Measurements from ENCODE around the gene ZNF236.

The ZNF236 gene

GRCh38 chr18:76821875-76822505, 367 bp upstream of the ZNF236 start:
- TF ChIP-seq YY1 (IDR thresholded peaks at IDR 0.05; ENCODE audit: insufficient read depth, insufficient read length), result no peak
- no peak for TF ChIP-seq SUZ12 (IDR thresholded peaks at IDR 0.05; ENCODE audit: extremely low read depth, insufficient read depth, insufficient read length)
- TF ChIP-seq ZNF274 (IDR thresholded peaks at IDR 0.05; ENCODE audit: low read depth, low read length), result no peak
- DNase-seq (ENCODE audit: low read depth, low spot score), result no peak
- no peaks in the 10 kb centered on the region for H3K36me3 ChIP-seq (ENCODE audit: insufficient read depth, insufficient read length, low read length)

DNA sequence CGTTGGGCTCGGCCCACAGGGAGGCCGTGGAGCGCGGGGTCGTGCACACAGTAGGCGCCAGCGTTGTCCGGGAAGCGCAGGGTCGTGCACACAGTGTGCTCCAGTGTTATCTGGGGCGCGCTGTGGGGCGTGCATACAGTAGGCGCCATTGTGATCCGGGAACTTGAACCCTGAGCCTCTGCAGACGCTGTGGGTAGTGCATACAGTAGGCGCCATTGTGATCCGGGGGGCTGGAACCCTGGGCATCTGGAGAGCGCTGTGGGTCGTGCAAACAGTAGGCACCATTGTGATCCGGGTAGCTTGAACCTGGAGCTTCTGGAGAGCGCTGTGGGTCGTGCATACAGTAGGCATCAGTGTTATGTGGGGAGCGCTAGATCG, 793 bp downstream of the ZNF236 start:
- no peak for TF ChIP-seq SUZ12 (IDR thresholded peaks at IDR 0.05; ENCODE audit: extremely low read depth, insufficient read depth, insufficient read length)
- no peak for TF ChIP-seq ZNF274 (IDR thresholded peaks at IDR 0.05; ENCODE audit: low read depth, low read length)
- no peak for TF ChIP-seq YY1 (IDR thresholded peaks at IDR 0.05; ENCODE audit: insufficient read depth, insufficient read length)
- Histone ChIP-seq H3K4me3 (ENCODE audit: insufficient read length, low read depth) (peak overlapping the region; percentile 80), H3K9ac (ENCODE audit: insufficient read length, low read depth) (peak overlapping the region; percentile 91), H3K36me3 (ENCODE audit: insufficient read depth, insufficient read length, low read length) (no peaks in the 10 kb centered on the region), H3K27me3 (ENCODE audit: insufficient read depth, insufficient read length) (no peaks in the 10 kb centered on the region), H3K9me3 (ENCODE audit: insufficient read depth, low read length) (no peaks in the 10 kb centered on the region), H3K4me1 (ENCODE audit: insufficient read depth, insufficient read length) (no peaks in the 10 kb centered on the region)
- DNase-seq (ENCODE audit: low read depth, low spot score), result no peak

More at GRCh38 chr18:76821875-76822505, 367 bp upstream of the ZNF236 start:
- peak overlapping the region; percentile 73 for H3K4me3 ChIP-seq (ENCODE audit: insufficient read length, low read depth)
- no peaks in the 10 kb centered on the region for H3K27me3 ChIP-seq (ENCODE audit: insufficient read depth, insufficient read length)
- peak overlapping the region; percentile 95 for H3K9ac ChIP-seq (ENCODE audit: insufficient read length, low read depth)
- H3K9me3 ChIP-seq (ENCODE audit: insufficient read depth, low read length), result no peaks in the 10 kb centered on the region
- no peaks in the 10 kb centered on the region for H3K4me1 ChIP-seq (ENCODE audit: insufficient read depth, insufficient read length)

- DNase-seq (ENCODE audit: low read depth, low spot score), result no peak
- H3K4me1 ChIP-seq (ENCODE audit: insufficient read depth, insufficient read length), result no peaks in the 10 kb centered on the region
- H3K9me3 ChIP-seq (ENCODE audit: insufficient read depth, low read length), result no peaks in the 10 kb centered on the region
- H3K4me3 ChIP-seq (ENCODE audit: insufficient read length, low read depth), result peak overlapping the region; percentile 80
- H3K27me3 ChIP-seq (ENCODE audit: insufficient read depth, insufficient read length), result no peaks in the 10 kb centered on the region
- no peaks in the 10 kb centered on the region for H3K36me3 ChIP-seq (ENCODE audit: insufficient read depth, insufficient read length, low read length)
- no peak for TF ChIP-seq YY1 (IDR thresholded peaks at IDR 0.05; ENCODE audit: insufficient read depth, insufficient read length)
- TF ChIP-seq SUZ12 (IDR thresholded peaks at IDR 0.05; ENCODE audit: extremely low read depth, insufficient read depth, insufficient read length), result no peak
- no peak for TF ChIP-seq ZNF274 (IDR thresholded peaks at IDR 0.05; ENCODE audit: low read depth, low read length)
- H3K9ac ChIP-seq (ENCODE audit: insufficient read length, low read depth), result peak overlapping the region; percentile 91
Measured at GRCh38 chr18:76823587-76824011, 1.2 kb downstream of the ZNF236 start.

GRCh38 chr18:76824145-76824676, 1.9 kb downstream of the ZNF236 start:
- no peaks in the 10 kb centered on the region for H3K36me3 ChIP-seq (ENCODE audit: insufficient read depth, insufficient read length, low read length)
- H3K27me3 ChIP-seq (ENCODE audit: insufficient read depth, insufficient read length), result no peaks in the 10 kb centered on the region
- TF ChIP-seq ZNF274 (IDR thresholded peaks at IDR 0.05; ENCODE audit: low read depth, low read length) (no peak), SUZ12 (IDR thresholded peaks at IDR 0.05; ENCODE audit: extremely low read depth, insufficient read depth, insufficient read length) (no peak), YY1 (IDR thresholded peaks at IDR 0.05; ENCODE audit: insufficient read depth, insufficient read length) (no peak)
- DNase-seq (ENCODE audit: low read depth, low spot score), result no peak
- H3K9me3 ChIP-seq (ENCODE audit: insufficient read depth, low read length), result no peaks in the 10 kb centered on the region
- H3K4me3 ChIP-seq (ENCODE audit: insufficient read length, low read depth), result peak overlapping the region; percentile 80
- no peaks in the 10 kb centered on the region for H3K4me1 ChIP-seq (ENCODE audit: insufficient read depth, insufficient read length)
- peak overlapping the region; percentile 91 for H3K9ac ChIP-seq (ENCODE audit: insufficient read length, low read depth)

- Histone ChIP-seq H3K9me3 (ENCODE audit: insufficient read depth, low read length) (no peaks in the 10 kb centered on the region), H3K27me3 (ENCODE audit: insufficient read depth, insufficient read length) (no peaks in the 10 kb centered on the region), H3K36me3 (ENCODE audit: insufficient read depth, insufficient read length, low read length) (no peaks in the 10 kb centered on the region), H3K4me3 (ENCODE audit: insufficient read length, low read depth) (no peak overlapping the region), H3K9ac (ENCODE audit: insufficient read length, low read depth) (peak overlapping the region; percentile 42), H3K4me1 (ENCODE audit: insufficient read depth, insufficient read length) (no peaks in the 10 kb centered on the region)
- no peak for TF ChIP-seq ZNF274 (IDR thresholded peaks at IDR 0.05; ENCODE audit: low read depth, low read length)
- TF ChIP-seq SUZ12 (IDR thresholded peaks at IDR 0.05; ENCODE audit: extremely low read depth, insufficient read depth, insufficient read length), result no peak
- TF ChIP-seq YY1 (IDR thresholded peaks at IDR 0.05; ENCODE audit: insufficient read depth, insufficient read length), result no peak
- DNase-seq (ENCODE audit: low read depth, low spot score), result no peak
Measured at GRCh38 chr18:76824754-76825153, 2.4 kb downstream of the ZNF236 start.

DNA sequence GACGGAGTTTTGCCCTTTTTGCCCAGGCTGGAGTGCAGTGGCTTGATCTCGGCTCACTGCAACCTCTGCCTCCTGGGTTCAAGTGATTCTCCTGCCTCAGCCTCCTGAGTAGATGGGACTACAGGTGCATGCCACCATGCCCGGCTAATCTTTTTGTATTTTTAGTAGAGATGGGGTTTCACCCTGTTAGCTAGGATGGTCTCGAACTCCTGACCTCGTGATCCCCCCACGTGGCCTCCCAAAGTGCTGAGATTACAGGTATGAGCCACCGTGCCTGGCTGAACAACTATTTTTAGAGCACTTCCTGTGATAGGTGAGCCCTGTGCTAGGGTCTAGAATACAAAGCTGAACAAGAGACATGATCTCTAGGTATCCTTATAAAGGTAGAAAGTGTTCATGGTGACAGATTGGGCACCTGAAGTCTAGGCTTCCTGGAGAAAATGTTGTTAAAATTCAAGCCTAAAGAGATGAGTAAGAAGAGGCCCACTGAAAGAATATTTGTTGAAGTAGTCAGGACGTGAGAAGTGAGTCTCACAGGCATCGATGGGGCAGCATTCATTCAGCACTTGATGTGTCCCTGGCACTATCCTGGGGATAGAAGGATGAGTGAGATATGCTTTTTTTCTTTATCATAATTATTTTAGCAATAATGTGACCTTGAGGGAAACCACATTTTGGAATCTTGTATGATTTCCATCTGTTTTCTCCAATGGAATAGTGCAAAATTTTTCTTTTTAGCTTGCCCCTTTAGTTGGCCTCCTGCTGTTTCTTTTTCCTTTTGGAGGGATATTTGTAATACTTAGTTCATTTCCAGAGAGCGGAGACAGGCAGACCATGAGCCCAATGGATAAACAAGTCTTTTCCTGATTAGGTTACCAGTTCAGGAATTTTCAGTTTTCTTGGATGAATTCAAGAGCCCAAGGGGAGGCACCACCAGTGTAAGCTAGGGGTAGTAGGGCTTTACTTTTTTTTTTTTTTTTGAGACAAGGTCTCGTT, 5.1 kb downstream of the ZNF236 start:
- no peaks in the 10 kb centered on the region for H3K27me3 ChIP-seq (ENCODE audit: insufficient read depth, insufficient read length)
- TF ChIP-seq SUZ12 (IDR thresholded peaks at IDR 0.05; ENCODE audit: extremely low read depth, insufficient read depth, insufficient read length), result no peak
- no peak for TF ChIP-seq ZNF274 (IDR thresholded peaks at IDR 0.05; ENCODE audit: low read depth, low read length)
- H3K4me1 ChIP-seq (ENCODE audit: insufficient read depth, insufficient read length), result no peaks in the 10 kb centered on the region
- no peaks in the 10 kb centered on the region for H3K36me3 ChIP-seq (ENCODE audit: insufficient read depth, insufficient read length, low read length)
- H3K9ac ChIP-seq (ENCODE audit: insufficient read length, low read depth), result no peak overlapping the region
- no peak overlapping the region for H3K4me3 ChIP-seq (ENCODE audit: insufficient read length, low read depth)
- DNase-seq (ENCODE audit: low read depth, low spot score), result no peak
- H3K9me3 ChIP-seq (ENCODE audit: insufficient read depth, low read length), result no peaks in the 10 kb centered on the region

DNA sequence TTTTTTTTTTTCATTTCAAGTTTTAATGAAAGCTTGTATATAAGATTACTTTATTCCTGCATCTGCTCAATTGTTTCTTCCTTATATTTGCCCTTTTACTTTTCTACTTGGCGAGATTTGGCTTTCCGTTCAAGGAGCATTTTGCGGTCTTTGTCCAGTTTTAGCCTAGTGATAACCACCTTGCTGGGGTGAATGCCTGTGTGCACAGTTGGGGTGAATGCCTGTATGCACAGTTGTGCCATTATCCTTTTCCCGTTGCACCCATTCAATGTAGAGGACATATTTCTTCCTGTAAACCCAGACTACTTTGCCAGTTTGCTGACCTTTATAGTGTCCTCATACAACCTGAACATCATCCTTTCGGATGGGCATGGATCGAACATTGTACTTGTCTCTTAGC, 12.0 kb downstream of the ZNF236 start:
- H3K4me3 ChIP-seq (ENCODE audit: insufficient read length, low read depth), result no peak overlapping the region

More for the DNA sequence above, 12.0 kb downstream of the ZNF236 start:
- H3K27me3 ChIP-seq (ENCODE audit: insufficient read depth, insufficient read length), result no peaks in the 10 kb centered on the region
- no peaks in the 10 kb centered on the region for H3K4me1 ChIP-seq (ENCODE audit: insufficient read depth, insufficient read length)
- no peak for DNase-seq (ENCODE audit: low read depth, low spot score)
- H3K36me3 ChIP-seq (ENCODE audit: insufficient read depth, insufficient read length, low read length), result no peaks in the 10 kb centered on the region
- TF ChIP-seq SUZ12 (IDR thresholded peaks at IDR 0.05; ENCODE audit: extremely low read depth, insufficient read depth, insufficient read length) (no peak), ZNF274 (IDR thresholded peaks at IDR 0.05; ENCODE audit: low read depth, low read length) (no peak), YY1 (IDR thresholded peaks at IDR 0.05; ENCODE audit: insufficient read depth, insufficient read length) (no peak)
- H3K9me3 ChIP-seq (ENCODE audit: insufficient read depth, low read length), result no peaks in the 10 kb centered on the region
- H3K9ac ChIP-seq (ENCODE audit: insufficient read length, low read depth), result no peak overlapping the region

All from NT2/D1 (cell line).